AML-193 (cell line): ENCODE data around the gene DLGAP1.
A peak's percentile ranks its signal among the peaks of the same experiment; 100 is the strongest.

Experiments
- DNase-seq, 2 experiments: peaks; one replicate each; lab custom pipeline; 2025; lab: John Stamatoyannopoulos, UW

The DLGAP1 gene

GRCh38 chr18:3773303-3773702 is 681.8 kb downstream of the DLGAP1 start:
- no peak for DNase-seq

GRCh38 chr18:3771121-3771971 is 683.8 kb downstream of the DLGAP1 start:
- peak; percentile 76 to 85 for DNase-seq

- DNase-seq: no peak
Measured at GRCh38 chr18:3761266-3761665, 693.8 kb downstream of the DLGAP1 start.

- DNase-seq: no peak
Measured at GRCh38 chr18:3760741-3761140, 694.4 kb downstream of the DLGAP1 start.

GRCh38 chr18:3759099-3759498 is 696.0 kb downstream of the DLGAP1 start:
- DNase-seq: no peak

- no peak for DNase-seq
Measured at GRCh38 chr18:3758531-3758930, 696.6 kb downstream of the DLGAP1 start.

- DNase-seq: no peak
Measured at GRCh38 chr18:3757361-3757760, 697.7 kb downstream of the DLGAP1 start.

GRCh38 chr18:3753106-3753505 is 702.0 kb downstream of the DLGAP1 start:
- DNase-seq: no peak

GRCh38 chr18:3748086-3748485 is 707.0 kb downstream of the DLGAP1 start:
- DNase-seq: no peak

- DNase-seq: no peak
Measured at GRCh38 chr18:3747176-3747973, 707.7 kb downstream of the DLGAP1 start.

GRCh38 chr18:3742541-3742940 is 712.6 kb downstream of the DLGAP1 start:
- no peak for DNase-seq

GRCh38 chr18:3741333-3741732 is 713.8 kb downstream of the DLGAP1 start:
- DNase-seq: no peak

GRCh38 chr18:3728704-3729437 is 726.2 kb downstream of the DLGAP1 start:
- no peak for DNase-seq

- no peak for DNase-seq
Measured at GRCh38 chr18:3727274-3727673, 727.8 kb downstream of the DLGAP1 start.

GRCh38 chr18:3726238-3726951 is 728.7 kb downstream of the DLGAP1 start:
- DNase-seq: peak; percentile 30 to 59

- DNase-seq: peak; percentile 20 to 30
Measured at GRCh38 chr18:3725115-3725514, 730.0 kb downstream of the DLGAP1 start.

GRCh38 chr18:3723554-3723953 is 731.6 kb downstream of the DLGAP1 start:
- no peak for DNase-seq

GRCh38 chr18:3722649-3723433 is 732.3 kb downstream of the DLGAP1 start:
- DNase-seq: no peak

- peak; percentile 87 to 93 for DNase-seq
Measured at GRCh38 chr18:3721771-3722648, 733.1 kb downstream of the DLGAP1 start.
